Superior temporal gyrus (tissue), 1 donor: ENCODE measurements around the gene ZMYND11.
A peak's percentile ranks its signal among the peaks of the same experiment; 100 is the strongest.
"Not testable (repeated sequence)": the region's sequence is repeated elsewhere in the genome, so short reads cannot be mapped to it uniquely, and the experiment has no call there.

ENCODE experiments used
- DNase-seq: peaks from one replicate; pipeline ENCODE4 v3.0.0-alpha.2; 2016; ENCODE audit errors: extremely low spot score

ZMYND11 gene

DNA sequence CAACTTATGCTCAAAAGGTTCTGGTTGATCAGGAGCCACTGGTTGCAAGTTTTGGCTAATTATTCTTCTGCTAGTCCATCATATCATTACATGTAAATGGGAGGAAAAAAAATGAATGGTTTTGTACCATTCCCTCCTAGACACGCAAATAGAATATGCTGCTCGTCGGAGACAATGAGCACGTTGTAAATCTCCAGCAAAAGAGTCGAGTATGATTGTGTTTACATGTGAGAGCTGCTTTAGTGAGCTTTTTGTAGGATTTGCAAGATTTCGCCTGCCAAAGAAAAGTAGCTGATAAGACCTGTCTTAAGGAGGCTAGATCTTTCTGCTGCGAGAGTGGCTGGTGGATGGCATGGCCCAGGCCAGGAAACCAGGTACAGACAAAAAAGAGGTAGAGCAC is 109.0 kb downstream of the ZMYND11 start:
- peak; percentile 56 for DNase-seq

DNA sequence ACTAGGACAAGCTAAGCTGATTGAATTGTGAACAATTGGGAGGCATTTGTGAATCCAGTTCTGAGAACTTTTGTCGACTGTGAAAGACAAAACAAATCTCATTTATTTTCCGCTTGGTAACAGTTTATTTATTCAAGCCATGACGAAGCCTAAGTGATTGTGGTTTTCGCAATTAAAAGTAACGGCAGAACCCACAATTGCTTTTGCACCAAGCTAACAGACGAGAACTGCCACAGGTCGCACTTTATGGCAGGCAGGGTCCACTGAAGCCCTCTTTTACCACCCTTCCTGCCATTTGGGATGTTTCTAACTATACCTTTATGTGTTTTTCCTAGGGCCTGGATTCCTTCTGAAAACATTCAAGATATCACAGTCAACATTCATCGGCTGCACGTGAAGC is 111.2 kb downstream of the ZMYND11 start:
- DNase-seq: no peak

DNA sequence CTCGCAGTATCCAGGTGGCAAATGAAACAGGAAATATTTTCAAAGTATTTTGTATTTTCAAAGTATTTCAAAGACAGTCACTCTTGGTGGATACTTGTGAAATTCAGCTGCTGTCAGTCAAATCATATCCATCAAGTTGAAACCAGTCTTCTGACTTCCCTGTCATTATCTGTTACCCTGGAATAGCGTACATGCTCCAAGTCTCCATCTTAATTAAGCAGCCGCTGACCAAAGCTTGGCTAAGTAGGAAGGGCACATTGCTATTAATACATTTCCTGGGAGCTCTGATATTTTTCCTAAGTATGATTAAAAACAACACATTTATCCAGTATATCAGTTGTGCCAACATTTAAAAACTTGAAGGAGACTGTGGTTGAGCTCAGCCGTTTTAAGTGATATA is 112.2 kb downstream of the ZMYND11 start:
- no peak for DNase-seq

DNA sequence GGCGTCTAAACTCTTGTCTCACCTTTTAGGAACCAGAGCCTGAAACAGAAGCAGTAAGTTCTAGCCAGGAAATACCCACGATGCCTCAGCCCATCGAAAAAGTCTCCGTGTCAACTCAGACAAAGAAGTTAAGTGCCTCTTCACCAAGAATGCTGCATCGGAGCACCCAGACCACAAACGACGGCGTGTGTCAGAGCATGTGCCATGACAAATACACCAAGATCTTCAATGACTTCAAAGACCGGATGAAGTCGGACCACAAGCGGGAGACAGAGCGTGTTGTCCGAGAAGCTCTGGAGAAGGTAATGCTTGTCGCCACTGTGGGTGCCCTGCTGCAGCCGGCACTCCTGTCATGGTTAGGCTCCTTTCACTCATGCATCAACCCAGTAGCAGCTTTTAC is 113.1 kb downstream of the ZMYND11 start:
- no peak for DNase-seq

DNA sequence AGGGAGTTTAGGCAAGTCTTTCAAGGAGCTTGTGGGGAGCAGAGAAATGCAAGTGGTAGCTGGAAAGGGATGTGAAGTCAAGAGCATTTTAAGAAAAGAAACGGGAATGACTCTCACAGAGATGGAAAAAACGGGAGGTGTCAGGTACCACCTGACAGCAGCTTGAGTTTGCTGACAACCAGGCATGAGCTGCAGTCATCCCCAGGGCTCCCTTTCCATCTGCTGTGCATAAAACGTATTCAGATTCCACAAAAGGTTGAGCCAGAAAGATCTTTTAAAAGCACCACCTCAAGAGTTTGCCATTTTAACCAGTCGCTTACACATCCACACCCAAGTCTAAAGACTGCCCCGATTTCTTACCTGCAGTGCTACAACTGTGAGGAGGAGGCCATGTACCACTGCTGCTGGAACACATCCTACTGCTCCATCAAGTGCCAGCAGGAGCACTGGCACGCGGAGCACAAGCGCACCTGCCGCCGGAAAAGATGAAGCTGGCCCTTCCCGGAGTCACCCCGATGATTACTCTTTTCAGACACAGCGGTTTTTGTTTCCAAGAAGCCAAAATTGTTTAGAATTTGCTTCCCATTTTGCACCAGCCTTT is 116.8 kb downstream of the ZMYND11 start:
- no peak for DNase-seq

DNA sequence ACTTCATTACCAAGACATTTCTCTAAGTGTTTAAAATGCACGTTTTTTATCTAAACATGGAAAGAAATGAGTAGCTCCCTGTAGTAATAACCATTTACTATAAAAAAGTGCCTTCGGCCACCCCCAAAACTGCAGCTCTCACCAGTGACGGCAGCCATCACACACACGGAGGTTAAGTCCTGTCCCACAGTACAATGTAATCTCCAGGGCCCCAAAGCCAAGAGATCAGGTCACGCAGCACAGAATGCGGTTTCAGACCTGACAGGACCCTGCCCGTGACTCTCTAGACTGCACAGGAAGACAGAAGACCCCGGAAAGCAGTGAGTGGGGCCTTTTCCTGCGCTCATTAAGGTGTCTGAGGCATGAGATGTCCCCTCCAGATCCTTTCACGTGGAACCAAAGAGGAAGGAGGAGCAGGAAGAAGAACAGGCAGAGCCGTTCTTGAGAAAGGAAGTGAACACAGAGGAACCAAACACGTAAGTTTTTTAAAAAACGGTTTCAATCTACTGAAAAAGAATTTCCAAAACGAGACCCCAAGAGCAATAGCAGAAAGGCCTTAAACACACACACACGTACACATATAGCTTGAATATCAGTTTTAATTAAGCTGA is 125.7 kb downstream of the ZMYND11 start:
- no peak for DNase-seq

DNA sequence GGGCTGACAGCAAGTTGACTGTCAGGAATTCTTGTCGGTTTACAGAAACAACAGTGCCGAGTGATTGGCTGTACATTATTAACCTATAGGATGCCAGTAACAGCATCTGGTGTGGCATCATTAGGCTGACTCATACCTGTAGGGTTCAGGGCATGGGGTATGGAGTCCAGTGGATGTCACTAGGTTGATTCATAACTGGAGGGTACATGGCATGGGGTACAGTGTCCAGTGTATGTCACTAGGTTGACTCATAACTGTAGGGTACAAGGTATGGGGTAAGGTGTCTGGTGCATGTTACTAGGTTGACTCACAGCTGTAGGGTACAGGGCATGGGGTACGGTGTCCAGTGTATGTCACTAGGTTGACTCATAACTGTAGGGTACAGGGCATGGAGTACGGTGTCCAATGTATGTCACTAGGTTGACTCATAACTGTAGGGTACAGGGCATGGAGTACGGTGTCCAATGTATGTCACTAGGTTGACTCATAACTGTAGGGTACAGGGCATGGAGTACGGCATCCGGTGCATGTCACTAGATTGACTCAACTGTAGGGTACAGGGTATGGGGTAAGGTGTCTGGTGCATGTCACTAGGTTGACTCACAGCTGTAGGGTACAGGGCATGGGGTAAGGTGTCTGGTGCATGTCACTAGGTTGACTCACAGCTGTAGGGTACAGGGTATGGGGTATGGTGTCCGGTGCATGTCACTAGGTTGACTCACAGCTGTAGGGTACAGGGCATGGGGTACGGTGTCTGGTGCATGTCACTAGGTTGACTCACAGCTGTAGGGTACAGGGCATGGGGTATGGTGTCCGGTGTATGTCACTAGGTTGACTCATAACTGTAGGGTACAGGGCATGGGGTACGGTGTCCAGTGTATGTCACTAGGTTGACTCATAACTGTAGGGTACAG is 129.2 kb downstream of the ZMYND11 start:
- not testable (repeated sequence) for DNase-seq

DNA sequence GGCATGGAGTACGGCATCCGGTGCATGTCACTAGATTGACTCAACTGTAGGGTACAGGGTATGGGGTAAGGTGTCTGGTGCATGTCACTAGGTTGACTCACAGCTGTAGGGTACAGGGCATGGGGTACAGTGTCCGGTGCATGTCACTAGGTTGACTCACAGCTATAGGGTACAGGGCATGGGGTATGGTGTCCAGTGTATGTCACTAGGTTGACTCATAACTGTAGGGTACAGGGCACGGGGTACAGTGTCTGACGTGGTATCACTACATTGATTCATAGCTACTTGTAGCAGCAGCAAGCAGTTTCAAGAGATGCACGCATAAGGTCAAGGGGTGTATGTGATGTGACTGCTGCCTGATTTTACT is 129.8 kb downstream of the ZMYND11 start:
- not testable (repeated sequence) for DNase-seq

DNA sequence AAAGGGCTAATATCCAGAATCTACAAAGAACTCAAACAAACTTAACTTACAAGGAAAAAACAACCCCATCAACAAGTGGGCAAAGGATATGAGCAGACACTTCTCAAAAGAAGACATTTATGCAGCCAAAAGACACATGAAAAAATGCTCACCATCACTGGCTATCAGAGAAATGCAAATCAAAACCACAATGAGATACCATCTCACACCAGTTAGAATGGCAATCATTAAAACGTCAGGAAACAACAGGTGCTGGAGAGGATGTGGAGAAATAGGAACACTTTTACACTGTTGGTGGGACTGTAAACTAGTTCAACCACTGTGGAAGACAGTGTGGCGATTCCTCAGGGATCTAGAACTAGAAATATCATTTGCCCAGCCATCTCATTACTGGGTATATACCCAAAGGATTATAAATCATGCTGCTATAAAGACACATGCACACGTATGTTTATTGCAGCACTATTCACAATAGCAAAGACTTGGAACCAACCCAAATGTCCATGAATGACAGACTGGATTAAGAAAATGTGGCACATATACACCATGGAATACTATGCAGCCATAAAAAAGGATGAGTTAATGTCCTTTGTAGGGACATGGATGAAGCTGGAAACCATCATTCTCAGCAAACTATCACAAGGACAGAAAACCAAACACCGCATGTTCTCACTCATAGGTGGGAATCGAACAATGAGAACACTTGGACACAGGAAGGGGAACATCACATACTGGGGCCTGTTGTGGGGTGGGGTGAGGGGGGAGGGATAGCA is 130.7 kb downstream of the ZMYND11 start:
- not testable (repeated sequence) for DNase-seq

DNA sequence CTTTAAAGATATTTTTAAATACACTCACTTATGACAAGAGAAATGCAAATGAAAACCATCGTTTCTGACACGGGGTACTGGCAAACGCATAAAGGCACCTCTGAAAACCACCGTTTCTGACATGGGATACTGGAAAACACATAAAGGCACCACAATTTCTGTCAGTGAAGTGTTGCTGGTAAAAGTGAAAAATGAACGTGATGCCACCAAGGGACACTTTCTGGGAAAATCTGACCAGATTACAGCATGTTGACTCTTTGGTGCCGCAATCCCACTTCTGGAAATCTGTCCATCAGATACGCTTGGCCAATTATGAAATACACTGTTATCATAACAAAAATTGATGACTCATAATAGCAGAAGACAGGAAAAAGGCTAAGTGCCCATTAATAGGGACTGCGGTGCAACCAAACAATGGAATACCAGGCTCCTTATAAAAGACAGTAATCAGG is 131.7 kb downstream of the ZMYND11 start:
- DNase-seq: no peak

DNA sequence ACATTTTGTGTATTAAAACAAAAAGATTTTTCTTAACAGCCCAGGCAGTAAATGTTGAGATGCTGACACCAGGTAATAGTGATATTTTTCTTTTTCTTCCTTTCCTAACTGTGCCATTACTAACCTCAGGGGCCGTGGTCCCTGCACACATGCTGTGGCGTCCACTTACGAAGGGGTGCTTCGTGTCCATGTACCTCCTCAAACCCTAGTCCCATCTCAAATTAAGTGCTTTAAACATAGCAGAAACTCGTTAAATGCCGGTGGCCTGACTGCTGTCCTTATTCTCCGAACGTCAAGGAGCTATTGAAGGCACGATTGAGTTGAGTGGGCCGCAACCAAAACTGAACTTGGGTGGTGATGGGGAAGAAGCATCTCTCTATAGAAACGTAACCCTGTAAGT is 132.4 kb downstream of the ZMYND11 start:
- no peak for DNase-seq

DNA sequence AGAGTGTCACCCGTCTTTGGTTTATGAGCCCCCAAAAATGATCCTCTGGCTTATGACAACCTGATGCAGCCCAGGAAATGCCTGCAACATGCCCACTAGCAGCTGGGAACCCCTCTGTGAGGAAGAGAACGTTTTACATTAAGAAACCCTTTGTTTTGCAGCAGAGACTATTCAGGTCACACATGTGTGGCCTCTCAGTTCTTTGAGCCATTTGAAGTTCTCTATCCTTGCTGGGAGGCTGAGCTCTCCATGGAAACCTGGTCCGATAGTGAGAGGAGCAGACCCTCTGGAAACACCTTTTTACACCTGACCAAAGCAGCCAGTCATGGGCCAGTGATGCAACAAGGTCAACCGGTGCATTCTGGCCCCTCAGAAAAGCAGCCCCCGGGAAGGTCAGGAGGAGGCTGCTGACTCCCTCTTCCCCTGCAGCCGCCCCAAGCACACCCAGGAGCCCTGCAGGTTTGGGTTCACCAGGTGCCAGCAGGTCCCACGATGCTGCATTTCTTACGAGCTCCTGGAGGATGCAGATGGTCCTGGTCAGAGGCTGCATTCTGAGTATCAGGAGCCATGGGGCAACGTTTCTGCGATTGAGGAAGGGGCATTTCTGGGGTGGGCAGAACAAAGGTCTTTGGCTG is 134.3 kb downstream of the ZMYND11 start:
- DNase-seq: no peak

DNA sequence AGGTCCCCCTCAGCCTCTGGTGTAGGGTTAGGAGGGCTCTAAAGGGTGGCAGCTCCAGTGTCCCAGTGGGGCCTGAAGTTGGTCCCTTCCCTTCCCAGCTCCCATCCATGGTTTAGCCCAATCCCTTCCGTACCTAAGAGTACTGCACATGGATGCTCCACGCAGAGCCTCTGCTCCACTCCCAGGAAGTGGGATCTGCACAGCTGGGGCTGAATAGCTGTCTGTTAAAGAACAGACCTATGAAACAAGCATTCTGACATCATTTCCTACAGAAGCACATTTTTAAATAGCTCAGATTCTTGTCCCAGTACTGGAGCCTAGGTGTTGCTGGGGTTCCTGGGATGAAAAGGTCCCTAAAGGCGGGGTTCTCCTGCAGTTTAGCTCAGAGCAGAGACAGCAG is 135.9 kb downstream of the ZMYND11 start:
- DNase-seq: no peak

DNA sequence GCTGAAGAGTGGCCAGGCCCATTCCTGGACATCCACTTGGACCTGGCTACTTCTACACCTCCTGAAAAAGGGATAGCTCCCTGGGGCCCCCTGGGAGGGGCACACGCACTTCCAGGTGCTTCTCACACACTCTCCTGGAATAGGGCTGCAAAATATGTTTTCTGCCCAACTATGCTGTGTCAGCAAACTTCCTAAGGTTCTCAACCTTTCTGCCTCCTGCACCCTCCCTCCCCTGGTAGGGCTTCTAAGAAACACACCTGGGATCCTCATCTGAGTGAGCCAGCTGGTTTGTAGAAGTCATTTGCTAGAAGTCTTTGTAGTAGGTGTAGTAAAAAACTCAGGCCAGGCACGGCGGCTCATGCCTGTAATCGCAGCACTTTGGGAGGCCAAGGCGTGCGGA is 136.5 kb downstream of the ZMYND11 start:
- no peak for DNase-seq

DNA sequence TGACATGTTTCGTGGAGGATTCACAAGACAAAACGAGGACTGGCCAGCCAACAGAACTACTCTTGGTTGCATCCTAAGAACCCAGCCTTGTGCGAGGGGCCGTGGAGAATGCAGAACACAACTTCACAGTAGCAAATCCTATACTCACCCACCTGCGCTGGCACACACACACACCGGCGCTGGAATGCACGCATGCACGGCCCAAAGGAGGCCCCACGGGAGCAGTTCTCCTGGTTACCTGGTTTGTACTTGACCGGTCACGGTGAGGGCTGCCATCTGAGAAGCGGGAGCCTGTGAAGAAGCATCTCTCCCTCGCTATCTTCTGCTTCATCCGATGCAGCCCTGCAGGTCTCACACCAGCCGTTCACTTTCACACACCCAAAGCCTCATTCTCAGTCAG is 137.8 kb downstream of the ZMYND11 start:
- DNase-seq: no peak

DNA sequence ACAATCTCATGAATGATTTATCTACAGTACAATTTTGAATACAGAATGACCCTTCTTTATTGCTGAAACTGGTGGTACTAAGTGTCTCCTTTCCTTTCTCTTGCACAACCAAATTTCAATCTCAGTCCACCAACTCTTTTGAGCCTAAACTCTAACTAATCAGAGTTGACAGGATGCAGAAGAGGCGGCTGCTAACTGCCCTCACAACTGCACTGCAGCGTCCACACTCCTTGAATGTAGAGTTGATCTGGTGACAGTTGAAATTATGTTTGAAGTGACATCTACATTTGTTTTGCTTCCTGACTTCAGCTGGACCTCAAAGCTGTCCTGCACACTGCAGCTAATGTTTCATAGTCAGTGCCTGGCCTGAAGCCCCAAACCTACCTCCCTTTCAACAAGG is 139.6 kb downstream of the ZMYND11 start:
- DNase-seq: no peak

DNA sequence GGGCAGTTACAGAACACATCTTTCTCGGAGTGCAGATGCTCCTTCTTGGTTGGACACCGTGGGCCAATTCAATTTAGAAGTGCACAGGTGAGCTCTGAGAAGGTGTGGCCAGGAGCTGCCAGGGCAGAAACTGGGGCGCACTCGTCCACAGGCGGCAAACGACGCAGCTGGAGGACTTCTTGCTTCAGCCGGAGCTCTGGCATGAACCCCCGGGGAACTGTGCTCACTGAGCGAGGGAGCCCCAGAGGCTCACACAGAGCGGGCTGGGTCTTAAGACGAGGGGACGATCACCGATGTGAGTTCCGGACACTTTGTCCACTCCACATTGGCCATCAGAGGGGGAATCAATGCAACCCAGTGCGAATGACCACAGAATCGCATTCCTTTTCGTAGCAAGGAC is 140.4 kb downstream of the ZMYND11 start:
- no peak for DNase-seq

DNA sequence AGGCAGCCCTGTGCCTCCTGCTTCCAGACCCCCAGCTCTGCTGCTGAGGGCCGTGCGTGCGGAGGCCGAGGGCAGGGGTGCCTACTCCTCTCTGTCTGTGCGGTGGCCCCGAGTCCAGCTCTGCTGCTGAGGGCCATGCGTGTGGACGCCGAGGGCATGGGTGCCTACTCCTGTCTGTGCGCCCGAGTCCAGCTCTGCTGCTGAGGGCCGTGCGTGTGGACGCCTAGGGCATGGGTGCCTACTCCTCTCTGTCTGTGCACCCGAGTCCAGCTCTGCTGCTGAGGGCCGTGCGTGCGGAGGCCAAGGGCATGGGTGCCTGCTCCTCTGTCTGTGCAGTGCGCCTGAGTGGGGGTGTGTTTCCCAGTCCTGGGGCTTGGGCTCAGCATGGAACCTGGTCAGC is 142.7 kb downstream of the ZMYND11 start:
- DNase-seq: no peak

DNA sequence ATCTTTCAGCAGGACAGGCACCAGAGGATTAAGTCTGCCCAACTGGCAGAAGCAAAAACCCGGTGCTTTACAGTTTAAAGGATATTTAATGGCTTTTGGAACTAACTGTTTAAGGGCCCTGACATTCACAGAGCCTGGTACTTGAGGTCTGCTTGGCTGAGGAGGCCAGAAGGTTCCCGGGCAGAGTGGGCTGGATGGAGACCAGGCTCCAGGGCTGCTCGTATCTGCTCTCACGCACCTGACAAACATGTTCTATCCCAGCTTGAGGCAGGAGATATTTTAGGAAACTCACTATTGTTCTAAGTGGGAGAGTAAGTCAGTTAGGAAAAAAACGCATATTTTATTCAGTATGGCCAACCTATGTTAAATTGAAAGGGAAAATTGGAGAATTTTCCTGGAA is 143.5 kb downstream of the ZMYND11 start:
- DNase-seq: no peak

DNA sequence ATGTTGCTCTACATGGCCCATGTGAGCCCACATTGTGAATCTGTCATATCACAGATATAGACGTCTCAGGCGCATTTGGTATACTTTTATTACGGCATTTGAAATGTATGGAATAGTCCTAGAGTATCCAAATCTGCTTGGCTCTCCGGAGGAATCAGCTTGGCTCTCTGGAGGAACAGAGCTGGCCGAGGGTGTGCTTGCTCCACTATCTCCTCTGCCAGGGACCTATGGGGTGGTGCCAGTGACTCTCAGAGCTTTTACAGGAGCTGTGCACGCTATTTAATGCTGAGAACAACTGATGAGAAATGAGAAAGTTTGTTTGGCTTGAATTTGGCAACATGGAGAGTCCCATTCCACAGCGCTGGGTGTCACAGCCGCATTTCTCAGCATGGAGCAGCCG is 144.0 kb downstream of the ZMYND11 start:
- no peak for DNase-seq

DNA sequence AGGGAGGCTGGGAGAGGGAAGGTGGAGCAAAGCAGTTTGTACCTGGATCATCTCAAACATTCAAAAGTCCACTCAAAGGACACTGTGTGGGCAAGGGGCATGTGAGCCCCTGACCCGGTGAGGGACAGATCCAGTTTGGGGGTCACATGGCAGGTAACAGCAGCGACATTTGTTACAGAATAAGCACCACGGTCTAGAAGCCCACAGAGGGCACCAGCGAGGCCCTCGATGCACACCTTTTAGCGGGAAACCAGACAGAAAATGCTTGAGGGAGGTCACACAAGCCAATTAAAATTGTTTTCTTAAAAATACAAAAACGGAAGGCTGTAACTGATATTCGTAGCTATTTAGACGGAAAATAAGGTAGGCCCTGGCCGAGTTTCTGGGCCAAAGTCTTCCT is 144.4 kb downstream of the ZMYND11 start:
- no peak for DNase-seq
